Fibroblast of the aortic adventitia (primary cell): ENCODE data around the gene MRPL46. TPM values are rescaled to one million over a fixed set of nuclear protein-coding genes. Genes with fewer than 3 reads are reported as not detected.

ENCODE experiments used
- DNase-seq: peaks from one replicate; pipeline ENCODE4 v3.0.0-alpha.2; 2010; ENCODE audit warnings: low read depth
- H3K4me3 ChIP-seq: 2 replicates; pipeline ENCODE4 v1.5.1; 2011; ENCODE audit warnings: low read depth, mild to moderate bottlenecking, control low read depth, low read length, moderate library complexity
- CTCF ChIP-seq: IDR thresholded peaks from 2 replicates; pipeline ENCODE4 v1.5.1; 2011; ENCODE audit warnings: mild to moderate bottlenecking, low read length, control low read depth, inconsistent platforms; ENCODE audit not compliant: insufficient read depth
- total RNA-seq: library from RNA; depleted of rRNA; stranded (reverse); fragments of >200 nt; gene quantifications from 2 replicates; pipeline ENCODE4 v1.2.3, GENCODE V29; 2012; ENCODE audit warnings: low replicate concordance

The MRPL46 gene
- total RNA-seq, 1 donor, result 16.4 TPM

- no peak overlapping the region for H3K4me3 ChIP-seq
- DNase-seq, result no peak
- TF ChIP-seq CTCF, result no peak
Observed at GRCh38 chr15:88456733-88457132, 10.5 kb downstream of the MRPL46 start.

DNA sequence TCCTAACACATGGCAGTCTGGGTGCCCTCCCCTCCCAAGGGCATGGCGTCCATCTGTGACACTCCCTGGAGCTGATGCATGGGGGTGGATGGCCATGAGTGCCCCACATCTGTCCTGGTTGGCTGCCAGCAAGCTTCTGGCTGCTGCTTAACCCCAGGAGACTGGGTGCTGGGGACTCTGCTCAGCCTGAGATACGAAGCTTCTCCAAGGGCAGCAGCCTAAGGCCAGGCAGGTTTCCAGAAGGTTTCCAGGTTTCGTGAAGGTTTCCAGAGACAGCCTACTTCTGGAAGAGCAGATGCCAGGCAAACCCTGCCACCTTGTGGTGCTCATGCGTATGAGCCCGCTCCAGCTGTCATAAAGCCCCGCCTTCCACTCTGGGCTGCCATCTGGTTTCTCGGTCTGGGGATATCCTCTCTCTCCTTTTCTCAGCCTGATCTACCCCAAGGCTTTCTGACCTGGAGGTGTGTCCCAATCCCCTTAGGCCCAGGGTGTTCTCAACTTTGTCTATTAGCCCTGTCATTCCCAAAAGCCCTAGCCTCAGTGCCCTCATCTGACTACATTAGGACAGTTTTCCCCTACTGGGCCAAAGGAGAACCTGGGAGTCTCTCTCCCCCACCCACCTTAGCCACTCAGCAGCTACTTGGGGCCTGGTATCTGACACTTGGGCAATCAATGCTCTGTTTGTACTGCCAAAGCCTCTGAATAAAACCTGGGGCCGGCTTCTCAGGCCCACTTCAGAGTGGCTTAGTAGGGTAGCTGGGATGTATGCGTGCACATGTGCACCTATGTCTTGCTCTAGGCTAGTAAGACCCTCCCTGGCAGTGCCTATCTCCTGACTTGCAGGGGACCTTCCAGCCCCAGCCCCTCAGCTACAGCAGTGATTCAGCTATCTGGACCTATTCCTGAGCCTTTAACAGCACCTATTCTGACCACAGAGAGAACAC lies 12.0 kb downstream of the MRPL46 start:
- TF ChIP-seq CTCF, result peak; percentile 80
- peak; percentile 81 for DNase-seq
- H3K4me3 ChIP-seq, result no peak overlapping the region

DNA sequence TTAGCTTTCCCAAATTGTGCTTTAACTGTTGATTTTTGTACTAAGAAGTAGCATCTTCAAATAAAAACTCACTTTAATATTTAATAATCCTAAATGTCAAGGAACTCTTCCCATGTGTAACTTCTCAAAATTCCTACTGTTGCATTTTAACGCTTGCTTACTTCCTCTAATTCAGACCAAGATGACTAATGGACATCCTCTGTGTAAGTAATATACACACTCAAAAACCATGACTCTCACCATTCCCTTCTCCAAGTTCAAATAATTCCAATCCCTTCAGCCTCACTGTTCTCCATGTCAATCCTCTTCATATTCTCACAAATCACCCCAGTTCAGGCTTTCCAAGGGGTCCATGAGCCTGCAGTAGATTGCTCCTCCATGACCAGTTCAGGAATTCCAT lies 13.0 kb downstream of the MRPL46 start:
- TF ChIP-seq CTCF, result no peak
- DNase-seq, result peak; percentile 35
- no peak overlapping the region for H3K4me3 ChIP-seq

- TF ChIP-seq CTCF, result no peak
- H3K4me3 ChIP-seq, result no peak overlapping the region
- DNase-seq, result no peak
Observed at GRCh38 chr15:88453651-88454050, 13.5 kb downstream of the MRPL46 start.

DNA sequence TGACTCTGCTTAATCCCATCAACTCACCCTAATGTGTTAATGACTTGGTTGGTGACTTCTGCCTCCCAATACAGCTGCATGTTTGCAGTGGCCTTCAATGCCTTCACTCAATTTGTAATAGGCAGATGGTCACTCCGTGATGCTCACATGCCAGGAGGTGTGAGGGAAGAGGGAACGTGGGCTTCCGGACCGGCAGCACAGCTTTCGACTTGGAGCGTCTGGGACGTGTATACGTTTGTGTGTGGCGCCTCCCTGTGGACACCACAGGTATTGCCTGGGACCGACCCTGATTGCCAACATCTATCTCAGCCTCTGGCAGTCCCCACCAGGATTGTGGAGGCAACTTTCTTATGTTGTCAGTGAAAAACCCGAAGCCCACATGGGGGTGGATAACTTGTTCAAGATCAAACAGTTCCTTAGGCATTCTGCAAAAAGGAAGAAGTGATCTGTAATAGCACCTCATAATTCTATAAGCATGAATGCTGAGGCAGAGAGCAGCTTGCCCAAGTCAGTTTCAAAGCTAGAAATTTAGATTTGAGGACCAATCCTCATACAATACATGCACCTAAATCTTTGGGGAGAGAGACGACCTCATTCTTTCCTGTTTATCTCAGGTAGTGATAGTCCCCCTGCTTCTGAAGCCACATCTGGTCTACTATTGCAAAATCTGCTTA lies 16.9 kb downstream of the MRPL46 start:
- TF ChIP-seq CTCF, result peak; percentile 91
- DNase-seq, result peak; percentile 82
- peak overlapping the region; percentile 5 for H3K4me3 ChIP-seq

DNA sequence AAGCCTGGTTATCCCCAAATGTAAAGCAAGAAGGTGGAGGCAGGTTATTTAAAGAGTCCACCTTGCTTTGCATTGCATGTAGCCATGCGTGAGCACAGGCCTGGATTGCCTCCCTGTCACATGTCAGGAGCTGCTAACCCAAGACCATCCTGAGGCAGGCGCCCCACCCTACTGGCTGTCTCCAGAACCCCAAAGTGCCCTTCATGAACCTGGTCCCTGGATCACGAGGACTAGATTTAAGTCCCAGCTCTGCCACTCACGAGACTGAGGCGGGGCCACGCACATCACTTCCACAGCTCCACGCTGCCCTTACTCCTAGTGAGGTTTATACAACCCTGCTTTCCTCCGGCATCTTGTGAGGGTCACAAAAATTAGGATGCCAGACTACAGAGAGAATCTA lies 17.6 kb downstream of the MRPL46 start:
- TF ChIP-seq CTCF, result no peak
- H3K4me3 ChIP-seq, result no peak overlapping the region
- DNase-seq, result no peak
